ENCODE measurements around the gene GPALPP1.
"Not testable (repeated sequence)": the region's sequence is repeated elsewhere in the genome, so short reads cannot be mapped to it uniquely, and the experiment has no call there.

Gene GPALPP1

DNA sequence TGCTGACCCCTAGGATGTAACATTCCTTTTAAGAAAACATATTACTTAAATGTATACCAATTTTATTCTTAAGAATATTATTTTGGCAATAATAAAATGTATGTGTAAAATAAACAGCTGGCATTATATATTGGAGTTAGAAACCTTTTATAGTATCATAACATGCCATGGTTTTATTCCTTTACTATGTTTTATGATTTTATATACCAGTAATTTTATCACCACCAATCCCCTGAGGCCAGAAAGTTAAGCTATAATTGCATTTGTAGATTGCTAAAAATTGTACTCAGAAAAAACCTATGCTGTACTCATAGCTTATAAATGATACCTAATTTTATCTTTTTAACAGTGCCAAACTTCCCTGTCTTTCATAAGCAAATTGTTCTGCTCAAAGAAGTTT is 17.9 kb downstream of the GPALPP1 start:
- DNase-seq: no peak

DNA sequence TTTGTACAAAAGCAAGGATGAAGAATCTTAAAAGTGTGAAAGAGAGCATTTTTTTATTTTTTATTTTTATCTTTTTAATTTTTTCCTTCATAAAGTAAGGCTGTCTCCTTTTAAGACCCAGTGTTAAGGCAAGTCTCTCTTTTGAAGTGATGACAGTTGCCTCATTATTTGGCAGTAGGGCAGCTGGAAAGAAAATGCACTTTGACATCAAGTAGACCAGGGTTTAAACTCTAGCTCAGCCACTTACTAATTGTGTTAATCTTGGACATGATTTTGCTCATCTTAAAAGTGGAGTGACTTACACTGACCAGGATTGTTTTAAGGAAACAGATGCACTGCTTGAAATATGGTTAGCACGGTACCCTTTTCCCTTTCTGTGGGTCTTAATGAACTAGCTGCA is 18.5 kb downstream of the GPALPP1 start:
- DNase-seq: no peak

GRCh38 chr13:45011198-45011597 is 21.9 kb downstream of the GPALPP1 start:
- no peak for DNase-seq

DNA sequence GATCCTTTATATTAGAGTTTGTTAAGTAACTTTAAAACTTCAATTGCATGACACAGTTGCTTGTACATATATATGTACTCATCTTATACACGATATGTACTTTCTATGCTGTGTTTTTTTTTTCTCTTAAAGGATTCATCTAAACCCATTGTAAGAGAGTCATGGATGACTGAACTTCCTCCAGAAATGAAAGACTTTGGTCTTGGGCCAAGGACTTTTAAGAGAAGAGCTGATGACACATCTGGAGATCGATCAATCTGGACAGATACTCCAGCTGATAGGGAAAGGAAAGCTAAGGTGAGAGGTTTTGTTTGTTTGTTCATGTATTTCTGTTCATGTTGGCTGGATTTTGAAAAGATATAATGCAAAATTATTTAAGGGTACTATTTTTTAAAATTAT is 26.0 kb downstream of the GPALPP1 start:
- DNase-seq: no peak

- DNase-seq: no peak
These were observed 27.6 kb downstream of the GPALPP1 start for GRCh38 chr13:45016792-45017425.

DNA sequence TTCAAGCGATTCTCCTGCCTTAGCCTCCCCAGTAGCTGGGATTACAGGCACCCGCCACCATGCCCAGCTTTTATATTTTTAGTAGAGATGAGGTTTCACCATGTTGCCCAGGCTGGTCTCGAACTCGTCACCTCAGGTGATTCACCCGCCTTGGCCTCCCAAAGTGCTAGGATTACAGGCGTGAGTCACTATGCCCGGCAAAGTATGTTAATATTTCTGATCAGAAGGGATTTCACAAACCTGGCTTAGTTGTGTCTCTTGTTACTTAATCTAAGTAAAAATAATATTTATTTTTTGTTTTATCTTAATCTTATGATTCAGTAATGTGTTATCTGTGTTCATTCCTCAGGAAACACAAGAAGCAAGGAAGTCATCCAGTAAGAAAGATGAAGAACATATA is 30.6 kb downstream of the GPALPP1 start:
- not testable (repeated sequence) for DNase-seq

DNA sequence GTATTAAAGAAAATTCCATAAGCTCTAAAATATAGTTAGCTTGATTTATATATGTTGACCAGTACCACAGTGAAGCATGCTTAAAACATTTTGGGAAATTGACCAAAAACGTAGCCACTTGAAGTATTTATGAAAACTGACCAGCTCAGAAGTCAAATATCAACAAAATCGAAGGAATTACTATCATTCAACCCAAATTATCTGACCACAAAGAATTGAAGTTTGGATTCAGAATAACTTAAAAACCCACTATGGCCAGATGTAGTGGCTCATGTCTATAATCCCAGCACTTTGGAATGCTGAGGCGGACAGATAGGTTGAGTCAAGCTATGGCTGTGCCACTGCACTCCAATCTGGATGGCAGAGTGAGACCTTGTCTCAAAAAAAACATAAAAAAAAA is 31.9 kb downstream of the GPALPP1 start:
- DNase-seq: no peak

DNA sequence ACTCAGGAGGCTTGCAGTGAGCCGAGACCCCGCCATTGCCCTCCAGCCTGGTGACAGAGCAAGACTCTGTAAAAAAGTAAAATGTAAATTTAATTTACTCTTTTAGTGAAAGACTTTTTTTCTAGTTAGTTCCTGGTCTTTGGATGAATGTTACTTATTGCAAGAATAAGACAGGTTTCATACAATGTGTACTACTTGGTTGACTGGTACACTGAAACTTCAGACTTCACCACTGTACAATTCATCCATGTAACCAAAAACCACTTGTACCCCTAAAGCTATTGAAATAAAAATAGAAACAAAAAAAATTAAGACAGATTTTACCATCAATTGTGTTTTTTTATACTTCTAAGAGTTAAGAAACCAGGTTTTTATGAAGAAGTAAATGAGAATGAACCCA is 35.5 kb downstream of the GPALPP1 start:
- DNase-seq: no peak

- no peak for DNase-seq
These were observed 45.0 kb downstream of the GPALPP1 start for GRCh38 chr13:45034342-45034741.

DNA sequence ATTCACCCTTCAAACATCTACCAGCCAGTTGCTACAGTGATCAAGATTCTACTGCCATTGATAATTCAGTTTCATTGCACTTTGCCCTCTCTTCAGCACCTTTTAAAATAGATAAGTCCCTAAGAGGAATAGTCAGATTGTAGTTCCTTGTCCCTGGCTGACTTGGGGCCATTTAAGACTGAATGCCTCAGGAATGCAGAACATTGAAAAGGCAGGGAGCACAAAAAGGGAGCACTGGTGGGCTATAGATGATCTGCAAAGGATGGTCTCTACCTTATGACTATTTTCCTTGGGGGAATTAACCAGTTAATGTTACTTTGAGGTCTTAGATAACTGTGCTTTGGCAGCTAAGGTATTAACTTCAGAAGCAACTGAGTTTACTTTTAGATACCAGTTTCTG is 46.9 kb downstream of the GPALPP1 start:
- no peak for DNase-seq

DNA sequence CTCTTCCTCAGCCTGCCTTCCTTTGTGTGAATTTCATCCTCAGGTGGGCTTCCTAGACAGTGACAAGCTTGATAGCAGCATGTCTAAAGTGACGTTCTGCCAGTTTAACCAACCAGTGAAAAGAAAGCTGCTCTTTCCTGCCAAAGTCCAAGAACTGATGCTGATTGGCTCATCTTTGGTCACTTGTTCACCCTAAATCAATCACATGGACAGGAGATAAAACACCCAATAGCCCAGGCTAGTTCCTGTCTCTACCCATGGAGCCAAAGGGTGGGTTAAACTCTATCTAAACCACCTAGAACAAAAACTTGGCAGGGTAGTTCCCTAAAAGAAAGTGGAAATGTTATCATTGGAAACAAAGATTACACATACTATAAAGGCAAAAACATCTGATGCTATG is 50.8 kb downstream of the GPALPP1 start:
- no peak for DNase-seq

DNA sequence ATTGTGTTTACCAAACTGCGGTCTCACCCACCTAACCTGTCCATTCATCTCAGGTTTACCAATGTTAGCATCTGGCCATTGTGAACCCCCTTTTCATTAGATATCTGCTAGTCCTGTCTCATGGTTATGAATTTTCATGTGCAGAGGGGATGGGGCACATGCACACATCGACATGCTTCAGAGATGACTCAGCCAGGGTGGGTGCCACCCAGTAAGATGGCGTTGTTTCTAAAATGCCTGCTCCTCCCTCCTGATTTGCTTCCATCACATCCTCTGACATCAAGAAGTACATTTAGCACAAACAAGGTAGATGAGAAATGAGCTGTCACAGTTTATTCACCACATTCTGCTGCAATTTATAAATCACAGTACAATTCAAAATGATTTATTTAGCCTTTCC is 51.3 kb downstream of the GPALPP1 start:
- DNase-seq: no peak

DNA sequence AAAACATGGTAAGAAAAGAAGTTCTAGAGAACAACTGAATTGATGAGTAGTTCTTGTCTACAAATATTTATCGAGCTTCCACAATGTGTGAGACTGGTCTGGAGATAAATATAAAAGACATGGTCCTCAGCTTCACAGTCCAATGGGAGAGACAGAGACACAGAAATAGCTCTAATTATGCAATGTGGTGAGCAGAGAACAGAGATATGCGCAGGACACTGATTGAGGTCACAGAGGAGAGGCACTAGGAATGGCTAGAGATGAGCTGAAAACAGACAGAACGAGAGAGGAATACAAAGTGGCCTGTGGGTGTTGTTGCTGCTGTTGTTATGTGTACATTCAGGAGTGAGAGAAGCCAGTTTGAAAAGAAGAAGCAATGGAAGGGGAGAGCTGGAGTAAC is 53.2 kb downstream of the GPALPP1 start:
- DNase-seq: no peak

- DNase-seq: no peak
These were observed 57.1 kb downstream of the GPALPP1 start for GRCh38 chr13:45046445-45046844.

DNA sequence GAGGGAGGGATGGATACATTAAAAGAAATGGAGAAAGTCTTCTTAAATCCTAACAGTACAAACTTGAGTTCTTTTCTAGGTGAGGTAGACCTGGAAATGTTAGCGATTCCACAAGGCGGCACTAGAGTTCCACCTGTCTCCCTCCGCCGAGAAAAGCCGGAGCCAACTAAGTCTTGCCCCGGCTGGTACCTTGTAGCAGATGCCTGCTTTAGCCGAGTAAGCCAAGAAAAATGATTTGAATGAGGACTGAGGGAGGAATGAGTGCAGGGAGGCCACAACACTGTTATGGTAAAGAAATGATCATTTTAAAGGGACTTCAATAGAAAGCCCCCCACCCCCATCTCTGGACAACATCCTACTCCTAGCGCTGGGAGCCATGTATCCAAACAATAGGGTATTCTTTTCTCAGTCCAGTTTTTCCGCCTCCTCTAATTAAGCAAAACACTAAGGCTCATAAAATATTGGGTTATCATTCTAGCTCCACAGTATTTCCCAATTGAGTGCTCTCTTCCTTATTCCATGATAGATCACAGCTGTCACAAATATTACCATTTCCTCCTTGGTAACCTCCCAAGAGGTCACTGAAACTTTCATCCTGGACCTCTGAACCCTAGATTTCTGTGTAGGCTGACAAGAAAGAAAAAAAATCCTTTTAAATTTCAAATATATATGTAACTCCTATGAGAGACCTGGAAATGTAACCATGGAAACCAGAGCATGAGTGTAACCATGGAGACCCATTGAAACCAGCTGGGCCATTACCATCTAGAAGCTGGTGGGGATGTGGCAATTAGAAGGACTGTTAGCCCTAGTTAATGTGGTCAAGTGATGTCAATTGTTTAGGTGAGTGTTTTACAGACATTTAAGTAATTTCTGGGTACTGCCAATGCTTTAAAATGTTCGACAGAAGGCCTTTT is 58.3 kb downstream of the GPALPP1 start:
- peak; percentile 86 for DNase-seq

DNA sequence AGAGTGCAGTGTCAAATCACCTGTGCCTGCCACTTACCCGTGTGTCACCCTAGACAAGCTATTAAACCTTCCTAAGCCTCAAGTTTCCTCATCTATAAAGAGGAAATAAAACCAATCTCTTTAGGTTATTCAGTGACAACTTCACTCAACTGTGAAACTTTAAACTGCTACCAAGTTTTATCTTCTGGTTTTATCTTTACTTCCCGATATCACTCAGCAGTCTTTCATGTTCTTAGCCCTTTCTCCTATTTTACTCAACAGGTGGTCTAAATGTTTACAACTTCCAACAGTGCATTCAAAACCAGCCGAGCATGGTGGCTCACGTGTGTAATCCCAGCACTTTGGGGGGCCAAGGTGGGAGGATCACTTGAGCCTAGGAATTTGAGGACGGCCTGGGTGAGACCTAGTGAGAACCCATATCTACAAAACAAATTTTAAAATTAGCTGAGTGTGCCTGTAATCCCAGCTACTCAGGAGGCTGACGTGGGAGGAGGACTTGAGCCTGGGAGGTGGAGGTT is 59.6 kb downstream of the GPALPP1 start:
- no peak for DNase-seq

DNA sequence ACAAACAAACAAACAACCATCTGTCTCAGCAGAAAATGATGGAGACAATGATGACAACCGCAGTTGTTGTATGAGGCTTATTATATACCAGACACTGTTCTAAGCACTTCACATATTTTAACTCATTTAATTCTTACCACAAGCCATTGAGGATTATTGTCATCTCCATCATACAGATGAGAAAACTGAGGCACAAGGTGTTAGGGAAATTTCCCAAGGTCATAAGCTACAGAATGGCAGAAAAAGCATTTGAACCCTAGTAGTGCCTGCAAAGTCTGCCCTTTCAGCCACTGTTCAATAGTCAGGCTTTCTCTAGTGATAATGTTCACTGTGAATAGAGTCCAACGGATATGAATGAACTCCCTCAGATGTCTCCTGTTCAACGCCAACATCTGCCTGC is 60.1 kb downstream of the GPALPP1 start:
- DNase-seq: no peak

GRCh38 chr13:45051315-45051714 is 62.0 kb downstream of the GPALPP1 start:
- DNase-seq: peak; percentile 17

DNA sequence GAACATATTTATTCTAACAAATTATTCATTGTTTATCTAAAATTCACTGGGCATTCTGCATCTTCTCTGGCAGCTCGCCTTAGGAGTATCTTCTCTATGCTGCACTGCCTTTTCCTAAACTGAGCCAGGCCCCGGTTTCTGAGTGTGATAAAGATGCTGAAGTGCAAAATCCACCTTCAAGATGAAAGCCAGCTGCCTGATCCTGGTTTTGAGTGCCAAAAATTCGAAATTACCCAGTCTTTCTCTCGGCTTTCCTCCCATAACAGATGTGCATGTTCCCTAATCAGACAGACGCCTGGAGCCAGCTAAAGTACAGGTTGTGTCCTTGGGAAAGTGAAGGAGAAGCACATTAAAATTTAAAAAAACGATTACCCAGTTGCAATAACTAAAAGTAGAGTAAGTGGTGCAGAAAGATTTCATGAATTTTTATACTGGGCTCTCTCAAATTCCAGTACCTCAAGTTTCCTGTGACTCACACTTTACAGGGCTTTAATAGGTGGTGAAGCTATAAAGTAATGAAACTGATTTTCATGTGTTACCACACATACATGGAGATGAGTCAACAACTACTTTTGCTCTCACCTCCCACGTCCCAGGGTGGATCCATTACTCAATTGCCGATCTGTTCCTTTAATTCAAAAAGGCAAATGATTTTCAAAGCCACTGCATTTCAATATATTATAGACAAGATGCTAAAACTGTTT is 66.0 kb downstream of the GPALPP1 start:
- peak; percentile 82 for DNase-seq

DNA sequence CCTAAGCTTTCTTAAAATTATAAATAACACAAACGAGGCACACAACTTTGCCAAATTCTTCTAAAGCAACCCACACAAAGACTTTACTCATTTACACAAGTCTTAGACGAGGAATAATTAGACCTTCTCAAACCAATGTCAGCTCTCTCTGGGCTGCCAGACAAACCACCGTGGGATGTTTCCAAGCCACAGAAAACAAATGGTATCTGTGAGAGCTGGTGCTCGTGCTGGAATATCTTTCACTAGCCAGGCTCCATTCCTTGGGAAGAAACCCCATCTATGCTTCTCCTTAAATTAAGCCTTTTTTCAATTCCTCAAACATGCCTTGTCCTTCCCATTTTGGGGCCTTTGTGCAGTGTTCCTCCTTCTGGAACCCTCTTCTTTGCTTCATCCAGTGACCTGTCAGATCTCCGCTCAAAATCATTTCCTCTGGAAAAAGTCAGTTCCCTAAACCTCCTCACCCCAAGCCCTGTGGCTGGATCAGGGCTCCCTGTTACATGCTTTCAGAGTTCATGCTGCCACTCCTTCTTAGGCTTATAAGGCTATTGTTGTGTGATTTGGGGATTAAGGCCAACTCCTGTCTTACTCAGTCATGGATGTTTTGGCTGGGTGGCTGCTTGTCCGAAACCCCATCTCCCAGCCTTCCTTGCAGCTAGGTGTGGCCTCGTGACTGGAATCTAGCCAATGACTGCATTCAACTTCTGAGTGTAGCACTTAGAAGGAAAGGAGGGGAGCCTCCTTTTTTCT is 66.7 kb downstream of the GPALPP1 start:
- DNase-seq: peak; percentile 46

DNA sequence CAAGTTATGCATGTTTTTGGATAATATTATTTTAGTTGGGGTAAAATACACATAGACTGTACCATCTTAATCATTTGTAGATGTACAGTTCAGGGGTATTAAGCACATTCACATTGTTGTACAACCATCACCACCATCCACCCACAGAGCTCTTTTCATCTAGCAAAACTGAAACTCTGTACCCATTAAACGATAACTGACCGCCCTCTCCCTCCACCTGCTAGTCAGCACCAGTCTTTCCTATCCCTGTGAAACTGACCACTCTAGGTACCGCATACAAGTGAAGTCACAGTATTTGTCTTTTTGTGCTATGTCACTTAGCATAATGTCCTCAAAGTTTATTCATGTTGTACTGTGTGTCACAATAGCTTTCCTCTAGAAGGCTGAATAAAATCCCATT is 70.7 kb downstream of the GPALPP1 start:
- DNase-seq: no peak

DNA sequence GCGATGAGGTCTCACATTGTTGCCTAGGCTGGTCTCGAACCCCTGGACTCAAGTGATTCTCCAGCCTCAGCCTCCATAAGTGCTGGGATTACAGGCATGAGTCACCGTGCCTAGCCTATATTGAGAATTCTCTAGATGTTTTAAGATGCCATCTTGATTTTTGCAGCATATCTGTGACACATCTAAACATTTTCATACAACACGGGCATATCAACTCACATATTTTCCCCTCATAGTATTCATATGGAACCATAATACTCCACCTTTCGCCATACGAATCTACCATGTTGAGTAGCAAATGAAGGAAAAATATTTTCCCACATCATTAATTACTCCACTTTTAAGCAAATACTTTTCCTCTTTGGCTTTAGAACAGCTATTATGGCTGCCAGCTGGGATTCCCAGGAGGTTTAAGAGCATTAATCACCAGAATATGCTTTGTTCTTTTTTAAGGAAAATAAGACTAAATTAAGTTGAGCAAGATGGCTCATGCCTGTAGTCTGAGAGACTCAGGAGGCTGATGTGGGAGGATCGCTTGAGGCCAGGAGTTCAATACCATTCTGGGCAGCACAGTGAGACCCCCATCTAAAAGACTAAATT is 74.0 kb downstream of the GPALPP1 start:
- no peak for DNase-seq
